Activated CD4-positive, alpha-beta memory T cell treated with anti-CD3 and anti-CD28 coated beads for 36 hours (primary cell): ENCODE data around the gene ZSWIM8. TPM values are rescaled to one million over a fixed set of nuclear protein-coding genes. Genes with fewer than 3 reads are reported as not detected.
A peak's percentile ranks its signal among the peaks of the same experiment; 100 is the strongest.

Experiments used
- CTCF ChIA-PET: fragments of 350-600 bp; sonication (Branson Sonifier 250); formaldehyde crosslinking; loops from one replicate; lab custom pipeline; 2021; ENCODE audit warnings: antibody characterized with exemption, inconsistent platforms; lab: Charles Lee
- POLR2A ChIA-PET: fragments of 350-600 bp; sonication (Branson Sonifier 250); formaldehyde crosslinking; loops from one replicate; lab custom pipeline; 2021; ENCODE audit warnings: antibody characterized with exemption; lab: Charles Lee
- DNase-seq: peaks from one replicate; pipeline ENCODE4 v3.0.0-alpha.2; 2020
- H3K27ac Mint-ChIP-seq: one replicate; pipeline ENCODE4 v1.8.0; 2021; ENCODE audit warnings: mixed read lengths
- H3K27me3 Mint-ChIP-seq: one replicate; pipeline ENCODE4 v1.8.0; 2021; ENCODE audit warnings: mixed read lengths
- H3K36me3 Mint-ChIP-seq: one replicate; pipeline ENCODE4 v1.8.0; 2021; ENCODE audit warnings: mixed read lengths
- H3K4me1 Mint-ChIP-seq: one replicate; pipeline ENCODE4 v1.8.0; 2021; ENCODE audit warnings: low read depth, mixed read lengths
- H3K4me3 Mint-ChIP-seq: one replicate; pipeline ENCODE4 v1.8.0; 2021; ENCODE audit warnings: mild to moderate bottlenecking, mixed read lengths
- H3K9me3 Mint-ChIP-seq: one replicate; pipeline ENCODE4 v1.8.0; 2021; ENCODE audit warnings: mixed read lengths
- intact Hi-C: fragments of 100-400 bp; cut with micrococcal nuclease; formaldehyde crosslinking; loops from one replicate; pipeline ENCODE4 v1.15.1; 2023
- total RNA-seq, 2 experiments: library from RNA; stranded (reverse); gene quantifications; one replicate each; pipeline ENCODE4 v1.2.3, GENCODE V29; 2021

Gene ZSWIM8
- total RNA-seq, 2 experiments from 2014 or later, result 45.1 to 46.2 TPM

DNA sequence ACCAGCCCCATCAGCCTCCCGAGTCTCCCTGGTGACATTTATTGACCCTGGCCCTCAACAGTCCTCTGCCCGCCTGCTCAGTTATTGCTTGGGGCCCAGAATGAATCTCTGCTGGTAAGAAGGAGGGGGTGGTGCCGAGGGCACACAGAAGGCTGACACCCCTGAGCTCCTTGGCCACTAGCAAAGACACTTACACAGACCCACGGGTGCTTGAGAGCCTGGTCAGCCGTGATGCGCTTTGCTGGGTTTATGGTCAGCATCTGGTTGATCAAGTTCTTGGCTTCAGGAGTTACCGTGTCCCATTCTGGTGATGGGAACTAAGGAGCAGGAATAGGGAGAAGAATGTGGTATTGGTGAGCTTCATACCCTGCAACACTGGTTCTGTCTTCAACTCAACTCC lies 61.6 kb downstream of the ZSWIM8 start:
- ChIA-PET POLR2A (no interaction called here), CTCF (interaction anchor here (1.0 to 11.8 kb wide), 3 partner anchors 33 to 95 kb away, joined by 4 to 486 read pairs (median 51); partner anchors contain the start of gene CAMK2G)
- Mint-ChIP-seq H3K27me3 (no peaks in the 10 kb centered on the region), H3K36me3 (peaks cover 27% of the 10 kb centered on the region), H3K4me1 (peaks cover 8% of the 10 kb centered on the region), H3K27ac (no peak overlapping the region), H3K4me3 (no peak overlapping the region), H3K9me3 (no peaks in the 10 kb centered on the region)
- no peak for DNase-seq
- intact Hi-C loops, result no loop called here

DNA sequence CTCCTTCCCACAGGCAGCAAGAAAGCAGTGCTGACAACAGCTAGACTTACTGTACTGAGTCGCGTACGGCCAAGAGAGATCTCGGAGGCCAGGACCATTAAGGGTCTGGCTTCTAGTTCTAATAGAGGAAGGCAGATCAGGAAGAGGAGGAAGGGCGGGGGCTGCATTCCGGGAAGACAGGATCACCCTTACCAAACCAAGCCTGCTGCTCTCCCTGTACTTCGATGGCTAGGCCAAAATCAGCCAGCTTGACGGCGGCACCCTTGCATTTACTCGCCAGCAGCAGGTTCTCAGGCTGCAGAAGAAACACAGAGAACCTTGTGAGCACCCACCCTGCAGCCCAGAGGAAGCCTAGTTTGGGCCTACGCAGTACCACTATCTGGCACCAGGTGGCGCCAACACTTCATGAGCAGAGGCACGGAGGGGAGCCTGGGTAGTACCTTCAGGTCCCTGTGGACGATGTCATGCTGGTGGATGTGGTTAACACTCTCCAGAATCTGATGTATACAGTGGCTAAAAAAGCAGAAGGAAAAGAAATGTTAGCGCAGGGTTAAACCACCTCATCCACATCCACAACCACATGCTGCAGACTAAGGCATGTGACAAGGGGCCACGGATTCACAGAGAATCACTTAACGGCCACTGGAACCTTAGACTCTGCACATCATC lies 63.5 kb downstream of the ZSWIM8 start:
- DNase-seq, result peak; percentile 94
- CTCF ChIA-PET, result interaction anchor here (0.7 to 11.8 kb wide), 14 partner anchors 8 to 109 kb away, joined by 3 to 486 read pairs (median 4); partner anchors contain the start of gene CAMK2G
- POLR2A ChIA-PET, result interaction anchor here (0.8 to 1.5 kb wide), 2 partner anchors 27 to 30 kb away, joined by 4 read pairs; no protein-coding TSS in a partner anchor
- H3K4me3 Mint-ChIP-seq, result peak overlapping the region; percentile 23
- intact Hi-C loops, result loop anchor here (1.0 kb wide), 5 partner anchors 8 to 91 kb away; no protein-coding TSS in a partner anchor
- peak overlapping the region; percentile 74 for H3K27ac Mint-ChIP-seq
- no peaks in the 10 kb centered on the region for H3K9me3 Mint-ChIP-seq
- peaks cover 11% of the 10 kb centered on the region for H3K4me1 Mint-ChIP-seq
- peaks cover 18% of the 10 kb centered on the region for H3K36me3 Mint-ChIP-seq
- H3K27me3 Mint-ChIP-seq, result no peaks in the 10 kb centered on the region

DNA sequence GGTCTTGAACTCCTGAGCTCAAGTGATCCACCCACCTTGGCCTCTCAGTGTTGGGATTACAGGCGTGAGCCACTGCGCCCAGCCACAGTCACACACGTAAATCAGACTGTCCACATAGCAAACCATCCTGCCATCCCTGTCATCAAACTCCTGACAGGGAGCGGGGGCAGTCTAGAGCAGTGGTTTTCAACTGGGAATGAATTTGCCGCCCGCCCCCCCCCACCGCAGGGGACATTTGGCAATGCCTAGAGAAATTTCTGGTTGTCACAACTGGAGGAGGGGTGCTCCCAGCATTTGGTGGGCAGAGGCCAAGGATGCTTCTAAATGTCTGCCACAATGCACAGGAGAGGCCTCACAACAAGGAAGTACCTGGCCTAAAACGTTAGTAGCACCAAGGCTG lies 64.8 kb downstream of the ZSWIM8 start:
- DNase-seq, result no peak
- ChIA-PET POLR2A (interaction anchor here (1.5 kb wide), 2 partner anchors 25 to 29 kb away, joined by 4 read pairs; no protein-coding TSS in a partner anchor), CTCF (interaction anchor here (0.6 to 11.8 kb wide), 9 partner anchors 9 to 274 kb away, joined by 3 to 486 read pairs (median 5); partner anchors contain the start of gene CAMK2G)
- no peaks in the 10 kb centered on the region for H3K27me3 Mint-ChIP-seq
- H3K36me3 Mint-ChIP-seq, result peaks cover 18% of the 10 kb centered on the region
- no peaks in the 10 kb centered on the region for H3K9me3 Mint-ChIP-seq
- H3K4me1 Mint-ChIP-seq, result peaks cover 11% of the 10 kb centered on the region
- no peak overlapping the region for H3K4me3 Mint-ChIP-seq
- no peak overlapping the region for H3K27ac Mint-ChIP-seq
- intact Hi-C loops, result no loop called here

DNA sequence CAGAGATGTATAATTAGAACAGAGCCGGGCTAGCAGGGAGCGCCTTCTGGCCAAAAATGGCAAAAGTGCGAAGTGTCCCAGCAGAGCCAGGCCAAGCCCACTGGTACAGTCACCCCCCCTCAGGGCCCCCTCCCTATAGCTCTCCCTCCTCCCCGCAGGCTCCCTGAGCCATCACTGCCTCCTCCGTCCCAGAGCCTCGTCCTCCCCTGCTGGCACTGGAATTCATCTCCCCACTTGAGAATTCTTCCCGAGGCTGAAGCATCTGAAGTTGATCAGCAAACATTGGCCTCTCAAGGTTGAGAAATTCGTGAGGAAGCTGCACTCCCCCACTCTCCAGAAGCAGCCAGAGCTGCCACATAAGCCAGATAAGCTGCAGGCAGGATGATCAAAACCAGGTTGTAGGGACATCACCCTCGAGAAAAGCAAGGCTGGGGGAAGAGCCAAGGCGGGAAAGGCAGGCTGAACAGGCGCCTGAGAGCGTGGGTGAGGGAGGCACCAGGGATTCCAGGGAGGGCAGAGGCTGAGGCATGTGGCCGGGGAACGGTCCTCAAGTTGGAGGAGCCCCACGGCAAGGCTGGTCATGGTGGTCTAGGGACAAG lies 65.6 kb downstream of the ZSWIM8 start:
- no peaks in the 10 kb centered on the region for H3K9me3 Mint-ChIP-seq

More for the DNA sequence above, 65.6 kb downstream of the ZSWIM8 start:
- ChIA-PET CTCF (interaction anchor here (1.2 to 11.8 kb wide), 4 partner anchors 12 to 90 kb away, joined by 3 to 486 read pairs (median 20); partner anchors contain the start of gene CAMK2G), POLR2A (interaction anchor here (1.5 kb wide), 1 partner anchor 29 kb away, joined by 4 read pairs; no protein-coding TSS in a partner anchor)
- Mint-ChIP-seq H3K27me3 (no peaks in the 10 kb centered on the region), H3K4me3 (no peak overlapping the region), H3K27ac (no peak overlapping the region), H3K4me1 (peaks cover 11% of the 10 kb centered on the region), H3K36me3 (peaks cover 17% of the 10 kb centered on the region)
- no peak for DNase-seq
- intact Hi-C loops, result no loop called here

Other genes starting within 250 kb of the ZSWIM8 start
- 1 to 10 TPM; 4.9 to 5.3 TPM for gene USP54, start 194.3 kb upstream of the ZSWIM8 start, total RNA-seq
- gene MYOZ1, start 144.1 kb upstream of the ZSWIM8 start, total RNA-seq, result not detected
- not detected for gene SYNPO2L, start 129.6 kb upstream of the ZSWIM8 start, total RNA-seq
- gene AGAP5, start 87.5 kb upstream of the ZSWIM8 start, total RNA-seq, result 1 to 10 TPM; 7.1 to 7.7 TPM
- gene SEC24C, start 41.2 kb upstream of the ZSWIM8 start, total RNA-seq, result 10 to 100 TPM; 88.3 to 90.7 TPM
- 10 to 100 TPM; 35.3 to 37.6 TPM for gene CHCHD1, start 3.6 kb upstream of the ZSWIM8 start, total RNA-seq
- 10 to 100 TPM; 57.5 to 62.1 TPM for gene NDST2, start 26.0 kb downstream of the ZSWIM8 start, total RNA-seq
- gene CAMK2G, start 88.9 kb downstream of the ZSWIM8 start, total RNA-seq, result 10 to 100 TPM; 20.8 to 21.5 TPM
- under 1 TPM; 0.45 to 0.73 TPM for gene PLAU, start 125.5 kb downstream of the ZSWIM8 start, total RNA-seq
- gene VCL, start 212.5 kb downstream of the ZSWIM8 start, total RNA-seq, result 10 to 100 TPM; 27.8 to 29.2 TPM